Activated CD8-positive, alpha-beta memory T cell treated with anti-CD3 and anti-CD28 coated beads, Interleukin-2, amount 50 U/mL, for 48 hours (primary cell): ENCODE data around the gene ZNF221.

ENCODE experiments used
- DNase-seq: peaks from one replicate; pipeline ENCODE4 v3.0.0-alpha.2; 2020

ZNF221 gene

DNA sequence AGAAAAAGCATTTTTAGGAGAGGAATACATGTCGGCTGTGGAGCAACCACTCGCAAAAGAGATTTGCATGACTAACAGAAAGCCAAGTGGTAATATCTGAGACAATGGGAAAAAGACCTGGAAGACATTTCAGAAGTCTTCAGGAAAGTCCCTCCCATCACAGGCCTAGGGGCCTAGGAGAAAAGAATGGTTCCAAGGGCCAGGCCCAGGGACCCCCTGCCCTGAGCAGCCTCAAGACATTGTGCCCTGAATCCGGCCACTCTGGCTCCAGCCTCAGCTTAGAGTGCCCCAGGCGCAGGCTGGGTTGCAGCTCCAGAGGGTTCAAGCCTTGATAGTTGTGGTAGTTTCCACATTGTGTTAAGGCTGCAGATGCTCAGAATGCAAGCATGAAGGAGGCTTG, 9.4 kb downstream of the ZNF221 start:
- no peak for DNase-seq

DNA sequence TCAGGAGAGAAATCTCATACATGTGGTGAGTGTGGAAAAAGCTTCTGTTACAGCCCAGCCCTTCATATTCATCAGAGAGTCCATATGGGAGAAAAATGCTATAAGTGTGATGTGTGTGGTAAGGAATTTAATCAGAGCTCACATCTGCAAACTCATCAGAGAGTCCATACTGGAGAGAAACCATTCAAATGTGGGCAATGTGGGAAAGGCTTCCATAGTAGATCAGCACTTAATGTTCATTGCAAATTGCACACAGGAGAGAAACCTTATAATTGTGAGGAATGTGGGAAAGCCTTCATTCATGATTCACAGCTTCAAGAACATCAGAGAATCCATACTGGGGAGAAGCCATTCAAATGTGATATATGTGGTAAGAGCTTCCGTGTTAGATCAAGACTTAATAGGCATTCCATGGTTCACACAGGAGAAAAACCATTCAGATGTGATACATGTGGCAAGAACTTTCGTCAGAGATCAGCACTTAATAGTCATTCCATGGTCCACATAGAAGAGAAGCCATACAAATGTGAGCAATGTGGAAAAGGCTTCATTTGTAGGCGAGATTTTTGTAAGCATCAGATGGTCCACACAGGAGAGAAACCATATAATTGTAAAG, 15.2 kb downstream of the ZNF221 start:
- no peak for DNase-seq

- DNase-seq = no peak
Measured at GRCh38 chr19:43976732-43977131, 25.7 kb downstream of the ZNF221 start.

DNA sequence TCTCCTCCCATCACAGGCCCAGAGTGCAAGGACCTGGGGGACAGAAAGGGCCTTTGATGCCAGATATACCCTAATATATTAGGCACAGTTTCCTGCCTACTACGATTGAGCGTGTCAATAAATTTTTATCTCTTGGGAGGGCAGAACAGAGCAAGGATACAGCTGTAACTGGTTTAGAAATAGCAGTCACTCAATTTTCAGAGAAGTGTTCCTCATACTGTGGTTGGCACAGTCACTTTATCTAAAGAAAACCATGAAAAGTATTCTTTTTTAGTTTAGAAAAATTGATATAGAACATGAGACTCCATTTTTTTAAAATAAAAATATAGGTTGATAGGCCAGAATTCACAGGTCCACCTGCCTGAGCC, 32.5 kb downstream of the ZNF221 start:
- no peak for DNase-seq

DNA sequence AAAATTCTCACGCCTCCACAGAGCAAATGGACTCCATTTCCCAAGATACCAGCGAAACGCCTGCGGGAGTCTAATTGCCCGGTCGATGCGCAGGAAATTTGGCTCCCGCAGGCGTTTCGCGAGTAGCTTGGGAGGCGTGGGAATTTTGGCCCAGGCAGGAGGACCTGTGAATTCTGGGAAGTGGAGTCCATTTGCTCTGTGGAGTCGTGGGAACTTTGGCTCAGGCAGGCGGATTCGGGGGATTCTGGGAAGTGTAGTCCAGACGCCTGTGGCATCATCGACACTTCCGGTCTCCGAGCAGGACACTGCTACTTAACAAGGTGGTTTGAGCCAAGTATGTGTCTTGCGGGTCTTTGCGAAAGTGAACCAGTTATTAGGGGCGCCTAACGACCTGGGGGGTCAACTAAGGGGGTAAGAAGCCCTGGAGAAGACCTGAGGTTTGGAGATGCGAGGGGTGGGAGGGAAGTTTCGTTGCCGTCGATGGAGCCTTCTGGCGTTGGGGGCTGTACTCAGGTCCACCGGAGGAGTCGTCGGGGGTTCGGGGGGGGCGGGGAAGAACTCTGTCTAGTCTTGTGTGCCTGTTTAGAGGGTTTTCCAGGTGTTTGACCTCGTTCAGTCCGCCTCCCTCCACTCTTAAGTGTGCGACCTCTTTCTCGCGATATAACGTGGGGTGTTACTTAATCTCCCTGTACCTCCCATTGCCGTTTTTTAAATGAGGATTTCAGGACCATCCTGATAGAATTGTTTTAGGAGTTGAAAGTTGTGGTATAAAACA, 33.1 kb downstream of the ZNF221 start, which contains the start of gene ZNF155:
Gene ZNF155 (plus strand): TSS at position 277 of the 775 bp plus-strand sequence. CDS start 4,356 bp downstream, outside the sequence.
- peak; percentile 82 for DNase-seq

DNA sequence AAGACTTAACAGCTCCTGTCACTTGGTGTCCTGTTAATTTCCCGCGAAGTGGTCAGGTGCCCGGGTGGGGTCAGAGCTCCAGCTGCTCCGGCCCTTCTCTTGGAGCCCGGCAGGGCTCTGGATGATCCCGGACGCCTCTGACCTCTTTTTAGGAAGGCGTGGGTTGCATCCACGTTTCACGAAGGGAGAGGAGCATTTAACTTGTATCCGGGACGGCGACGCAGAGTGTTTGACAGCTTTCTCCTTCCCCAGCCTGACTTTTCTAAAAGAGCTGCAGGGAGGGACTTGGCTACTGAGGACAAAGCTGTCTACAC, 33.6 kb downstream of the ZNF221 start:
- DNase-seq = peak; percentile 55

DNA sequence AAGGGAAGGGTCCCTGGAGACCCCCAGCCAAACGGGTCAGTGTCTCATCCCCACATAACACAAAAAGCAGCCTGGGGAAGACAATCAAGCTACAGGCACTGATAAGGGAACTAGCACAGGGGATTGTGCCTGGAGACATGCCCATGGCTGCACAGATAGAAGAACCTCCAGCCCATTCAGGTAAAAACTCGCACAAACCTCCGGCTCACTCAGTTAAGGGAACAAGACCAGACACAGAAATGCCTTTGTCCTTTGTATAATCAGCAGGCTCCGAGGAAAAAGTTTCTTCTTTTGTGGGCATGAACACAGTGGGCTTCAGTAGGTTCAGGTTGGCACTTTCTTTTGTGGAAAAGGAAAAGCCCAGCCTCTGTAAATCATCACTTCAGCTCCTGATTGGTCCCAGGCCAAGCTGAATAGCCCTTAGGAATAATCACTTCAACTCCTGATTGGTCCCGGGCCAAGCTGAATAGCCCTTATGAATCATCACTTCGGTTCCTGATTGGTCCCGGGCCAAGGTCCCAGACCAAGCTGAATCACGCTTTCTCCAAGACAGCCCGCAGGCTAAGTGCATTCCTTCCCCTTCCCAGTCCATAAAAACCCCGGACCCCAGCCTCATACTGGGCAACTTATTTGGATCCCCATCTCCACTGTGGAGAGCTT, 46.7 kb downstream of the ZNF221 start:
- DNase-seq = no peak

- DNase-seq = no peak
Measured at GRCh38 chr19:44002212-44002565, 51.2 kb downstream of the ZNF221 start.

- peak; percentile 84 for DNase-seq
Measured at GRCh38 chr19:44002566-44003460, 51.8 kb downstream of the ZNF221 start, which contains the start of gene ZNF230. Gene ZNF230, plus strand, starts transcription at chr19:44002957. Its CDS starts 4,122 bp downstream, at chr19:44007079.

DNA sequence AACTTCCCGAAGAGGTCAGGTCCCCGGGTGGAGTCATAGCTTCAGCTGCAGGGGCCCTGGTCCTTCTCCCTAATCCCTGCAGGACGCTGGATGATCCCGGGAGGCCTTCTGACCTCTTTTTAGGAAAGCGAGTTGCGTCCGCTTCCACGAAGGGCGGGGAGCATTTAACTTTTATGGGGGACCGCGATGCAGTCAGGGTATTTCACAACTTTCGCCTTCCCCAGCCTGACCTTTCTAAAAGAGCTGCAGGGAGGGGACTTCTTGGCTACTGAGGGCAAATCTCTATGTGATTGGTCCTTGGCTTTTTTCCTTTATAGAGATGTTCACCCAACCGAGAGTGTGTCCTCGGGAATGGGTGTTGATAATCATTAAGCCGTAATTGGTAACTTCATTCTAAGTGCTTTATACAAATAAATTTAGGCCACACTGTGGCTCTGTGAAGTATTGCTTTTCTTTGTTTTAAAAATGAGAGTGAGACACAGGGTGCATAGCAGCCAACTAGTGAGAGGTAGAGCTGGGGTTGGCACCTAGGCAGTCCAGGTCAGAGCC, 52.5 kb downstream of the ZNF221 start:
- DNase-seq = no peak

DNA sequence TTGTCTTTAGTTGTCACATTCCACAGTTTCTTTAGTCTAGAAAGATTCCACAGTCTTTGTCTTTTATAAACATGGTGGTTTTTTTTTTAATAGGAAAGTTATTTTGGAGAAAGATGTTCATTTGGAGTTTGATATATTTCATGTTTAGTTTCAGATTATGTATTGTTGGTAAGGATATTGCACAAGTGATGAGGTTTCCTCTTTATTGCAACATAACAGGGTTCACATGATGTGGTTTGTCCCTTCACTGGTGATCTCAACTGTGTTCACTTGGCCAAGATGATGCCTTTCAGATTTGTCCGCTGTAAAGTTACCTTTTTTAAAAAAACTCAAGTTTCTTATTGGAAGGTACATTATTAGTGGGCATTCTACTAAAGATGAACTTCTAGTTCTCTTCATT, 54.9 kb downstream of the ZNF221 start:
- DNase-seq = no peak

- no peak for DNase-seq
Measured at GRCh38 chr19:44007473-44007872, 56.4 kb downstream of the ZNF221 start.

GRCh38 chr19:44010468-44010867, 59.4 kb downstream of the ZNF221 start:
- no peak for DNase-seq
